ENCODE measurements around the gene DOC2B. TPM values are rescaled to one million over a fixed set of nuclear protein-coding genes. Genes with fewer than 3 reads are reported as not detected.

Gene DOC2B
- total and polyA plus RNA-seq, 2 of the 8 experiments (the other 6 are each of a cell fraction or from before 2014, with no cell fraction given), result 1.3 to 3.3 TPM

DNA sequence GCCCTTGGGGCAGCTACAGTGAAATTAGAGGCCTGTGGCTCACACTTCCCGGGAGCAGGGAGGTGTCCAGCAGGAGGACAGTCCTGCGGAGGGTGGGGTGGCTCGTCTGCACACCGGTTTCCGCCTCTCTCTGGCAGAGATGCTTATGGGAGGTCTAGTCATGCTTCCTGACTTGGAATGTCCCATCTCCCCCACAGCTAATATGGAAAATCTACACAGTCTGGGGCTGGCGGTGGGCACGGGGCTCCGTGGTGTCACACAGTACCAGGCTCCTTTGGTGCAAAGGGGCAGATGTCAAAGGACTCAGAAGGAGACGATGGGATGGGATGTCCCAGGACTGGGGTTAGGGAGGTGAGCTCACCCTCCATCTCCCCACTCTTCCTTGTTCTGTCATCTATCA lies 44.1 kb upstream of the DOC2B start:
- Histone ChIP-seq H4K91ac (replicated peaks; ENCODE audit: insufficient read length, low read length) (no peak overlapping the region), H2BK12ac (ENCODE audit: low read depth, low read length) (no peak overlapping the region), H2BK120ac (replicated peaks; ENCODE audit: low read depth, low read length) (no peak overlapping the region), H3K23me2 (ENCODE audit: low read depth, low read length) (no peaks in the 10 kb centered on the region), H2AFZ (ENCODE audit: low read length) (no peak overlapping the region), H2BK15ac (ENCODE audit: low read length) (0 out of 2 replicates have a peak overlapping the region, but pooled peaks have one; percentile 29), H3K36me3 (ENCODE audit: control insufficient read depth in 2 of 4, insufficient read depth in 4 of 4, low read length in 3 of 4) (no peaks in the 10 kb centered on the region), H2BK20ac (ENCODE audit: low read length) (no peak overlapping the region), H3K4me3 (ENCODE audit: extremely low read depth in 1 of 4, insufficient read depth in 2 of 4, low read depth in 3 of 4, low read length in 4 of 4) (no peak overlapping the region), H4K5ac (ENCODE audit: insufficient read length, low read depth, low read length) (no peak overlapping the region), H3K4ac (replicated peaks; ENCODE audit: insufficient read length, low read depth, low read length) (no peak overlapping the region), H3K4me1 (replicated peaks in 1 of 4; ENCODE audit: control insufficient read depth in 3 of 4, insufficient read depth in 4 of 4, low read length in 3 of 4) (peaks cover 0 to 13% (median 0%) of the 10 kb centered on the region in 4 experiments; a peak in 2 of 7 replicates), H3K14ac (ENCODE audit: insufficient read length) (no peak overlapping the region), H3K23ac (ENCODE audit: insufficient read length) (no peak overlapping the region), H3K4me2 (ENCODE audit: insufficient read depth in 1 of 2, low read depth in 2 of 2, low read length in 2 of 2) (no peak overlapping the region), H2BK5ac (ENCODE audit: low read depth, low read length) (no peak overlapping the region), H4K20me1 (replicated peaks in 1 of 2; ENCODE audit: control insufficient read depth in 1 of 2, insufficient read depth in 2 of 2, low read length in 2 of 2) (no peaks in the 10 kb centered on the region), H3K27ac (ENCODE audit: low read depth, low read length) (no peak overlapping the region), H3K9ac (replicated peaks in 1 of 4; ENCODE audit: extremely low read depth in 1 of 4, low read depth in 3 of 4, low read length in 3 of 4) (no peak overlapping the region), H3K18ac (ENCODE audit: extremely low read depth, low read length) (no peak overlapping the region), H3K9me3 (ENCODE audit: insufficient read depth in 2 of 2, low read depth in 1 of 2, low read length in 1 of 2) (no peaks in the 10 kb centered on the region), H3K79me2 (ENCODE audit: control insufficient read depth in 1 of 2, insufficient read depth in 2 of 2, low read length in 2 of 2) (no peaks in the 10 kb centered on the region), H3K79me1 (ENCODE audit: low read depth, low read length) (no peaks in the 10 kb centered on the region), H4K8ac (ENCODE audit: extremely low read depth, insufficient read depth, low read length) (no peak overlapping the region), H3K27me3 (replicated peaks in 1 of 4; ENCODE audit: control insufficient read depth in 3 of 4, extremely low read depth in 1 of 4, insufficient read depth in 3 of 4, low read length in 3 of 4) (no peaks in the 10 kb centered on the region), H2AK5ac (ENCODE audit: low read depth, low read length) (no peak overlapping the region), H3K56ac (replicated peaks; ENCODE audit: insufficient read length, low read depth, low read length) (no peak overlapping the region)
- no peak for DNase-seq (ENCODE audit: low read depth in 1 of 2, low spot score in 2 of 2)
- POLR2A ChIA-PET (ENCODE audit: partially characterized antibody), result no interaction called here
- WGBS, 2 experiments (ENCODE audit: extremely low coverage in 1 of 2, insufficient coverage in 1 of 2, insufficient read length in 1 of 2, insufficient replicate concordance in 2 of 2, low coverage in 1 of 2, low lambda C conversion rate in 2 of 2, missing lambda C conversion rate in 1 of 2), result 83% methylated on average over 9 of the region's 9 CpGs; no CpG with 5 or more reads in 1 of the 2 experiments
- CTCF ChIA-PET (ENCODE audit: partially characterized antibody), result interaction anchor here (0.7 to 1.2 kb wide), 2 partner anchors 35 to 475 kb away, joined by 3 to 4 read pairs; no protein-coding TSS in a partner anchor
- no peak for FAIRE-seq
- TF ChIP-seq SP4 (IDR thresholded peaks at IDR 0.05; ENCODE audit: low read length) (no peak), TEAD4 (IDR thresholded peaks at IDR 0.05; ENCODE audit: low read depth, low read length) (no peak), SP2 (IDR thresholded peaks at IDR 0.05; ENCODE audit: low read length) (no peak), KDM5A (IDR thresholded peaks at IDR 0.05; ENCODE audit: low read length) (no peak), POLR2A (IDR thresholded peaks at IDR 0.05; ENCODE audit: control extremely low read depth in 1 of 2, low read depth in 2 of 2, low read length in 2 of 2) (no peak), TAF1 (IDR thresholded peaks at IDR 0.05; ENCODE audit: low read depth, low read length) (no peak), NANOG (IDR thresholded peaks at IDR 0.05; ENCODE audit: insufficient read depth, low read depth, low read length, poor library complexity, severe bottlenecking) (no peak), CBX5 (IDR thresholded peaks at IDR 0.05; ENCODE audit: low read depth, low read length) (no peak), CREB1 (IDR thresholded peaks at IDR 0.05) (no peak), RXRA (IDR thresholded peaks at IDR 0.05; ENCODE audit: insufficient read depth, low read depth, low read length) (no peak), CBX8 (IDR thresholded peaks at IDR 0.05; ENCODE audit: borderline replicate concordance, low read depth, low read length) (no peak), SIN3A (conservative IDR thresholded peaks at IDR 0.05 in 1 of 2, IDR thresholded peaks at IDR 0.05 in 1 of 2; ENCODE audit: low read depth in 1 of 2, low read length in 2 of 2) (no peak)
- TF ChIP-seq, protein P1, sequence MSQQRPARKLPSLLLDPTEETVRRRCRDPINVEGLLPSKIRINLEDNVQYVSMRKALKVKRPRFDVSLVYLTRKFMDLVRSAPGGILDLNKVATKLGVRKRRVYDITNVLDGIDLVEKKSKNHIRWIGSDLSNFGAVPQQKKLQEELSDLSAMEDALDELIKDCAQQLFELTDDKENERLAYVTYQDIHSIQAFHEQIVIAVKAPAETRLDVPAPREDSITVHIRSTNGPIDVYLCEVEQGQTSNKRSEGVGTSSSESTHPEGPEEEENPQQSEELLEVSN (IDR thresholded peaks at IDR 0.05), result no peak
- TF ChIP-seq, protein P2, sequence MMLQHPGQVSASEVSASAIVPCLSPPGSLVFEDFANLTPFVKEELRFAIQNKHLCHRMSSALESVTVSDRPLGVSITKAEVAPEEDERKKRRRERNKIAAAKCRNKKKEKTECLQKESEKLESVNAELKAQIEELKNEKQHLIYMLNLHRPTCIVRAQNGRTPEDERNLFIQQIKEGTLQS (IDR thresholded peaks at IDR 0.05; ENCODE audit: insufficient read depth, low read depth, low read length), result no peak

Measured in H1 (cell line).